ENCODE data around the gene ENTREP3.

DNA sequence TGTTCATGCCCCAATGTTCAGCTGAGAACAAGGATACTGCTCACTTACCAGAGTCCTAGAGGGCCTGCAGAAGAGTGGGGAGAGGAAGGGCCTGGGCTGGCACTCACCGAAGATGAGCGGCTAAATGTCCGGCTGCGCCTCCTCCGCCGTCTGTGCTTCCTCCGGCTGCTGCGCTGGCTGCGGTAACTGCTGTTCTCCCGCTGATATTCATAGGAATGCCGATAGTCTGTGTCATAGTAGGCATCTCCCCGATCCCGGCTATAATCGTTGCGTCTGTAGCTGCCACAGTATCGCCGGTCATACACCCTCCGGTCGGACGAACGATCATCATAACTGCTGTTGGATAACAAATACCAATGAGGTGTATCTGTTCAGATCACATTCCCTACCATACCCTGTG lies 14.1 kb upstream of the ENTREP3 start:
- TF ChIP-seq ATF3 (IDR thresholded peaks at IDR 0.05) = no peak
- no peak for TF ChIP-seq JUND (IDR thresholded peaks at IDR 0.05)

All from HCT116 (cell line).